Measurements from ENCODE around the gene STON1. TPM values are rescaled to one million over a fixed set of nuclear protein-coding genes. Genes with fewer than 3 reads are reported as not detected.

Gene STON1
- total RNA-seq, 2 experiments from 2014 or later = 1.3 TPM

DNA sequence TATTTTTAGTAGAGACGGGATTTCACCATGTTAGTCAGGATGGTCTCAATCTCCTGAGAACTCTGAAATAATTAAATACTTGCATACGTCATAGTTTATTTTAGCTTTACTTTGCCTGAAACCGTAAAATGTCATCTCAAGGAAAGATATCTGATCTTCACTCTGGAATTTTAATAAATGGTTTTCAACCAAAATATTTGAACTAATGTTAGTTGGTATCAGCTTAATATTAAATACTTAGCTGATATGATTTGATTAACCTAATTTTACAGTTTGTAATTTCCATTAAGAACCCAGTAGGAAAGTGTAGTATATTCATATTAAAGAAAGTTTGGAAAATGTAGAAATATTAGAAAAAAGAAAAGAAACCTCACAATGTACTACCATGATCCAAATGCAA is 41.4 kb upstream of the STON1 start:
- Mint-ChIP-seq H3K9me3 (no peaks in the 10 kb centered on the region), H3K27ac (no peak overlapping the region), H3K4me3 (no peak overlapping the region), H3K36me3 (ENCODE audit: low read depth) (peaks cover 74% of the 10 kb centered on the region), H3K27me3 (no peaks in the 10 kb centered on the region), H3K4me1 (ENCODE audit: low read depth) (no peaks in the 10 kb centered on the region)
- Histone ChIP-seq H3K36me3 (ENCODE audit: insufficient read depth, low read length) (peaks cover 74% of the 10 kb centered on the region), H3K4me1 (ENCODE audit: insufficient read depth, low read length) (no peaks in the 10 kb centered on the region), H3K4me3 (ENCODE audit: low read length) (no peak overlapping the region), H3K9me3 (ENCODE audit: control insufficient read depth in 1 of 2, insufficient read depth in 1 of 2, low read length in 2 of 2) (no peaks in the 10 kb centered on the region), H3K27ac (ENCODE audit: low read depth in 1 of 2, low read length in 2 of 2) (no peak overlapping the region), H3K27me3 (ENCODE audit: control insufficient read depth in 1 of 2, insufficient read depth in 2 of 2, low read length in 2 of 2) (no peaks in the 10 kb centered on the region)
- intact Hi-C loops (cut with DNase I, micrococcal nuclease) = no loop called here
- ATAC-seq (ENCODE audit: poor library complexity) (no peak), DNase-seq (no peak)
- CTCF ChIA-PET = no interaction called here
- POLR2A ChIA-PET = interaction anchor here (1.4 kb wide), 1 partner anchor 40 kb away, joined by 3 read pairs; no protein-coding TSS in a partner anchor
- TF ChIP-seq, protein P1, sequence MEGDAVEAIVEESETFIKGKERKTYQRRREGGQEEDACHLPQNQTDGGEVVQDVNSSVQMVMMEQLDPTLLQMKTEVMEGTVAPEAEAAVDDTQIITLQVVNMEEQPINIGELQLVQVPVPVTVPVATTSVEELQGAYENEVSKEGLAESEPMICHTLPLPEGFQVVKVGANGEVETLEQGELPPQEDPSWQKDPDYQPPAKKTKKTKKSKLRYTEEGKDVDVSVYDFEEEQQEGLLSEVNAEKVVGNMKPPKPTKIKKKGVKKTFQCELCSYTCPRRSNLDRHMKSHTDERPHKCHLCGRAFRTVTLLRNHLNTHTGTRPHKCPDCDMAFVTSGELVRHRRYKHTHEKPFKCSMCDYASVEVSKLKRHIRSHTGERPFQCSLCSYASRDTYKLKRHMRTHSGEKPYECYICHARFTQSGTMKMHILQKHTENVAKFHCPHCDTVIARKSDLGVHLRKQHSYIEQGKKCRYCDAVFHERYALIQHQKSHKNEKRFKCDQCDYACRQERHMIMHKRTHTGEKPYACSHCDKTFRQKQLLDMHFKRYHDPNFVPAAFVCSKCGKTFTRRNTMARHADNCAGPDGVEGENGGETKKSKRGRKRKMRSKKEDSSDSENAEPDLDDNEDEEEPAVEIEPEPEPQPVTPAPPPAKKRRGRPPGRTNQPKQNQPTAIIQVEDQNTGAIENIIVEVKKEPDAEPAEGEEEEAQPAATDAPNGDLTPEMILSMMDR (IDR thresholded peaks at IDR 0.05) = no peak

DNA sequence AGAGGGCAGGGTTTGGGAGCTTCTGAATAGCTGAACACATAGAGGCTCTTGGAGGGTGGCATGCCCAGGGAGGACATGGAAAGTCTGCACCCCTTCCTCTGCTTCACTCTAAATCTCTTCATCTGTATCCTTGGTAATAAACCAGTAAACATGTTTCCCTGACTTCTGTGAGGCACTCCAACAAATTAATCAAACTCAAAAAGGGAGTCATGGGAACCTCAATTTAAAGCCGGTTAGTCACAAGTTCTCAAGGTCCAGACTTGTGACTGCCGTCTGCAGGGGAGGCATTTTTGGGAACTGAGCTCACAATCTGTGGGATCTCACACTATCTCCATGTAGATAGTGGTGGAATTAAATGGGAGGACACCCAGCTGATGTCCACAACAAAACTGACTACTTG is 33.1 kb upstream of the STON1 start:
- Mint-ChIP-seq H3K4me1 (ENCODE audit: low read depth) (no peaks in the 10 kb centered on the region), H3K27me3 (no peaks in the 10 kb centered on the region), H3K4me3 (no peak overlapping the region), H3K27ac (no peak overlapping the region), H3K36me3 (ENCODE audit: low read depth) (peaks cover 90% of the 10 kb centered on the region), H3K9me3 (no peaks in the 10 kb centered on the region)
- no peaks in the 10 kb centered on the region for H3K27me3 ChIP-seq (ENCODE audit: control insufficient read depth in 1 of 2, insufficient read depth in 2 of 2, low read length in 2 of 2)
- intact Hi-C loops (cut with DNase I, micrococcal nuclease) = no loop called here
- no peaks in the 10 kb centered on the region for H3K4me1 ChIP-seq (ENCODE audit: insufficient read depth, low read length)
- H3K9me3 ChIP-seq (ENCODE audit: control insufficient read depth in 1 of 2, insufficient read depth in 1 of 2, low read length in 2 of 2) = no peaks in the 10 kb centered on the region
- ChIA-PET CTCF (no interaction called here), POLR2A (no interaction called here)
- TF ChIP-seq, protein P1 (IDR thresholded peaks at IDR 0.05) = no peak
- H3K36me3 ChIP-seq (ENCODE audit: insufficient read depth, low read length) = peaks cover 69% of the 10 kb centered on the region
- H3K27ac ChIP-seq (ENCODE audit: low read depth in 1 of 2, low read length in 2 of 2) = no peak overlapping the region
- ATAC-seq (ENCODE audit: poor library complexity) = no peak
- no peak for DNase-seq
- no peak overlapping the region for H3K4me3 ChIP-seq (ENCODE audit: low read length)

DNA sequence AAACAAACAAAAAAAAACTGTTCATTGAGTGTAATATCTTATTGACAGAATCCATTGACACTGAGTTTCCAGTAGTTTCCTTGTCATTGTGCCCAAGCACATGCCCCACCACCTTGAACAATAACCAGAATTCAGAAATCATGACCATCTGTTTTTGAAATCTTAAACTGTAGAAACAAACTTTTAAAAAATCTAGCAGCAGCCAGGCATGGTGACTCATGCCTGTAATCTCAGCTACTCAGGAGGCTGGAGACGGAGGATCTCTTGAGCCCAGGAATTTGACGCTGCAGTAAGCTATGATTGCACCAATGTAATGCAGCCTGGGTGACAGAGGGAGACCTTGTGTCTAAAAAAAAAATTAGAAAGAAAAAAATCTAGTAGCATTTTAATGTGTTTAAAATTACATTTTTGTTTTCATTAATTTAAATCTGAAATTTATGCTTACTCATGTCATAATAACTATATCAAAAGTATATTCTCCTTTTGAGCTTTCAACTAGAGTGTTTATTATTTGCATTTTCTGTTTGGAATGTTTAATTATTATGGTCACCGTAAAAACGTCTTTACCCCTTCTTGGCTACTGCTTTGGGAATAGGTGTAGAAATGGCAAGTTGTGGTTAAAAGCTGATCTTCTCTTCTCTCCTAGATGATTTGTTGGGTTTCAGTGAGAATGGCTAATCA is 25.2 kb upstream of the STON1 start:
- peaks cover 64% of the 10 kb centered on the region for H3K36me3 ChIP-seq (ENCODE audit: insufficient read depth, low read length)
- peaks cover 16% of the 10 kb centered on the region for H3K4me1 ChIP-seq (ENCODE audit: insufficient read depth, low read length)
- ChIA-PET CTCF (no interaction called here), POLR2A (no interaction called here)
- Mint-ChIP-seq H3K27ac (no peak overlapping the region), H3K36me3 (ENCODE audit: low read depth) (peaks cover 86% of the 10 kb centered on the region), H3K4me3 (no peak overlapping the region), H3K9me3 (no peaks in the 10 kb centered on the region), H3K27me3 (no peaks in the 10 kb centered on the region), H3K4me1 (ENCODE audit: low read depth) (peaks cover 21% of the 10 kb centered on the region)
- no peaks in the 10 kb centered on the region for H3K27me3 ChIP-seq (ENCODE audit: control insufficient read depth in 1 of 2, insufficient read depth in 2 of 2, low read length in 2 of 2)
- H3K4me3 ChIP-seq (ENCODE audit: low read length) = no peak overlapping the region
- ATAC-seq (ENCODE audit: poor library complexity) = no peak
- no peak for DNase-seq
- TF ChIP-seq, protein P1 (IDR thresholded peaks at IDR 0.05) = no peak
- H3K9me3 ChIP-seq (ENCODE audit: control insufficient read depth in 1 of 2, insufficient read depth in 1 of 2, low read length in 2 of 2) = no peaks in the 10 kb centered on the region
- H3K27ac ChIP-seq (ENCODE audit: low read depth in 1 of 2, low read length in 2 of 2) = no peak overlapping the region
- intact Hi-C loops (cut with DNase I, micrococcal nuclease) = no loop called here
